ENCODE data around the gene CTBP2.

The CTBP2 gene

DNA sequence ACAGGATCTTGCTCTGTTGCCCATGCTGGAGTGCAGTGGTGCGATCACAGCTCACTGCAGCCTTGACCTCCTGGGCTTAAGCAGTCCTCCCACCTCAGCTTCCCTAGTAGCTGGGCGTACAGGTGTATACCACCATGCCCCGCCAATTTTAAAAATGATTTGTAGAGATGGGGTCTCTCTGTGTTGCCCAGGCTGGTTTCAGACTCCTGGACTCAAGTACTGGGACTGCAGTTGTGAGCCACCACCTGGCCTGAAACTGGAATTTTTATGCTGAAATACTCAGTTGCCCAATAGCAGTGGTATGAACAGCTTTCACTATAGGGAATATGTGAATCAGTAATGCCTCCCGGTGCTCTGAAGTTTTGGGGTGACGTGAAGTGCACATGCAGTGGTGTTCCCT, 210.8 kb downstream of the CTBP2 start:
- no peak overlapping the region for H3K27ac ChIP-seq
- peaks cover 14% of the 10 kb centered on the region for H3K36me3 ChIP-seq
- no peaks in the 10 kb centered on the region for H3K27me3 ChIP-seq (ENCODE audit: insufficient read depth, low read depth, severe bottlenecking)
- DNase-seq: no peak
- H3K9me3 ChIP-seq (ENCODE audit: severe bottlenecking): no peaks in the 10 kb centered on the region
- H3K4me3 ChIP-seq (ENCODE audit: low read depth, low read length): no peak overlapping the region
- TF ChIP-seq, protein P1, sequence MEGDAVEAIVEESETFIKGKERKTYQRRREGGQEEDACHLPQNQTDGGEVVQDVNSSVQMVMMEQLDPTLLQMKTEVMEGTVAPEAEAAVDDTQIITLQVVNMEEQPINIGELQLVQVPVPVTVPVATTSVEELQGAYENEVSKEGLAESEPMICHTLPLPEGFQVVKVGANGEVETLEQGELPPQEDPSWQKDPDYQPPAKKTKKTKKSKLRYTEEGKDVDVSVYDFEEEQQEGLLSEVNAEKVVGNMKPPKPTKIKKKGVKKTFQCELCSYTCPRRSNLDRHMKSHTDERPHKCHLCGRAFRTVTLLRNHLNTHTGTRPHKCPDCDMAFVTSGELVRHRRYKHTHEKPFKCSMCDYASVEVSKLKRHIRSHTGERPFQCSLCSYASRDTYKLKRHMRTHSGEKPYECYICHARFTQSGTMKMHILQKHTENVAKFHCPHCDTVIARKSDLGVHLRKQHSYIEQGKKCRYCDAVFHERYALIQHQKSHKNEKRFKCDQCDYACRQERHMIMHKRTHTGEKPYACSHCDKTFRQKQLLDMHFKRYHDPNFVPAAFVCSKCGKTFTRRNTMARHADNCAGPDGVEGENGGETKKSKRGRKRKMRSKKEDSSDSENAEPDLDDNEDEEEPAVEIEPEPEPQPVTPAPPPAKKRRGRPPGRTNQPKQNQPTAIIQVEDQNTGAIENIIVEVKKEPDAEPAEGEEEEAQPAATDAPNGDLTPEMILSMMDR (IDR thresholded peaks at IDR 0.05; ENCODE audit: low read depth, low read length): no peak

DNA sequence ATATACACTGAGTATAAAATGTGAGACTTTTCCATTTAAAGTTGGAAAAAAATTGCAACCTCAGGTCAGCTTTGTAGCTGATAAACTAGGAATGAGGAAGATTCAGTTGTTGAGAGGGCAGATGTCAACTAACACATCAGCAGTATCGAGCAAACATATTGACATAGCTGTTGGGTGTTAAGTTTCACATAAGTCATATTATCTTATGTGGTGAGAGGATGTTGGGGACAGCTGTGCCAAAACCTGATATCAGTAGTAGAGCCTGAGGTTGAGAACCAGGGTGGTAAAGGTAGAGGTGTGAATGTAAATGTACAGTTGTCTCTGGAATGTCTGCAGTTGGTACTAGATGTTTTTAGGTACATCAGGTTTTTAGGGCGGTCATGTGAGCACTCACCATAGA, 213.4 kb downstream of the CTBP2 start:
- H3K36me3 ChIP-seq: peaks cover 23% of the 10 kb centered on the region
- no peak for DNase-seq

DNA sequence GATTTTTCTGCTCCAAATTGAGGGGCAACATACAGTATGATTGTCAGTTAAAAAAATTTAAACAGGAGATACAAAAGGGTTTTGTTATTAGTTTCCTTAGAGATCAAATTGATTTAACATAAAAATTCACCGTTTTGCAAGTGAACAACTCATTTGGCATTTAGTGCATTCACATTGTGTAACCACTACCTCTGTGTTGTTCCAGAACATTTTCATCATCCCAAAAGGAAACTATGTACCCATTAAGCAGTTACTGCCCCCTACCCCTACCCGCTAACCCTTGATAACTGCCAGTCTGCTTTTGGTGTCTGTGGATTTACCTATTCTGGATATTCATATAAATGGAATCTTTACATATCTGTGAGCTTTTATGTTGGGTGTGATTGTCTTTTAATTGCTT, 215.4 kb downstream of the CTBP2 start:
- Histone ChIP-seq H3K4me3 (ENCODE audit: low read depth, low read length) (no peak overlapping the region), H3K27ac (no peak overlapping the region), H3K9me3 (ENCODE audit: severe bottlenecking) (no peaks in the 10 kb centered on the region), H3K36me3 (peaks cover 19% of the 10 kb centered on the region), H3K27me3 (ENCODE audit: insufficient read depth, low read depth, severe bottlenecking) (no peaks in the 10 kb centered on the region)
- TF ChIP-seq, protein P1 (IDR thresholded peaks at IDR 0.05; ENCODE audit: low read depth, low read length): no peak
- no peak for DNase-seq

More for the DNA sequence above, 213.4 kb downstream of the CTBP2 start:
- no peaks in the 10 kb centered on the region for H3K27me3 ChIP-seq (ENCODE audit: insufficient read depth, low read depth, severe bottlenecking)
- TF ChIP-seq, protein P1 (IDR thresholded peaks at IDR 0.05; ENCODE audit: low read depth, low read length): no peak
- H3K4me3 ChIP-seq (ENCODE audit: low read depth, low read length): no peak overlapping the region
- no peaks in the 10 kb centered on the region for H3K9me3 ChIP-seq (ENCODE audit: severe bottlenecking)
- no peak overlapping the region for H3K27ac ChIP-seq

DNA sequence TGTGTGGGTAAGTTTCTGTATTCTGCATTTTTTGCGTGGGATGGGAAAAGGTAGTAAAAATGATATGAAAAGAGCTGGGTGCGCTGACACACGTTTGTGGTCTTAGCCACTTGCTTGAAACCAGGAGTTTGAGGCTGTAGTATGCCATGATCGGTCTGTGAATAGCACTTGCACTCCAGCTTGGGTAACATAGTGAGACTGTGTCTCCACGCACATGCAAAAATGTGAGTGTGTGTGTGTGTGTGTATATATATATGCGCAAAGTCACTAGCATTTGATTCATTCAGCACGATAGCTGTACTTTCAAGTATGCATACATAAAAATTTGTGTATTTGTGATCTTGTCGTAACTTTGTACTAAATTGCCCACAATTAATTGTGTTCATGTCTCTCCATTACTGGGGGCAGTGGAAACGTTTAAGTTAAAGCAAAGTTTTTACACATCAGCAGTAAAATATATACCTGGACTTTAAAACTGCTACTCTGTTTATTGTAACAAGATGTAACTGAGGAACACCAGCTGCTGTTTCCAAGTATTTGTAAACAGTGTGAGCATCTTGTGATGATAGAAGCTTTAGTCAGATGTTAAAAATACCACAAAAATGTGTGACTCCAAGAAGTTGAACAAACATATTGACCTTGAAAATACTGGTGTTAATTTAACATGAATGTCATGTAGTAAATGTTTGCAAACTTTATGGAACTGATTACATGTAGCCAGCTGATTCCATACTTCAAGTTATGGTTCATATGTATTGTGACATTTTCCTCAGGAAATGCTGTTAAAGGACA, 216.9 kb downstream of the CTBP2 start:
- no peaks in the 10 kb centered on the region for H3K9me3 ChIP-seq (ENCODE audit: severe bottlenecking)
- DNase-seq: no peak
- TF ChIP-seq, protein P1 (IDR thresholded peaks at IDR 0.05; ENCODE audit: low read depth, low read length): no peak
- H3K27ac ChIP-seq: no peak overlapping the region
- no peaks in the 10 kb centered on the region for H3K27me3 ChIP-seq (ENCODE audit: insufficient read depth, low read depth, severe bottlenecking)
- H3K4me3 ChIP-seq (ENCODE audit: low read depth, low read length): no peak overlapping the region
- H3K36me3 ChIP-seq: peaks cover 19% of the 10 kb centered on the region

DNA sequence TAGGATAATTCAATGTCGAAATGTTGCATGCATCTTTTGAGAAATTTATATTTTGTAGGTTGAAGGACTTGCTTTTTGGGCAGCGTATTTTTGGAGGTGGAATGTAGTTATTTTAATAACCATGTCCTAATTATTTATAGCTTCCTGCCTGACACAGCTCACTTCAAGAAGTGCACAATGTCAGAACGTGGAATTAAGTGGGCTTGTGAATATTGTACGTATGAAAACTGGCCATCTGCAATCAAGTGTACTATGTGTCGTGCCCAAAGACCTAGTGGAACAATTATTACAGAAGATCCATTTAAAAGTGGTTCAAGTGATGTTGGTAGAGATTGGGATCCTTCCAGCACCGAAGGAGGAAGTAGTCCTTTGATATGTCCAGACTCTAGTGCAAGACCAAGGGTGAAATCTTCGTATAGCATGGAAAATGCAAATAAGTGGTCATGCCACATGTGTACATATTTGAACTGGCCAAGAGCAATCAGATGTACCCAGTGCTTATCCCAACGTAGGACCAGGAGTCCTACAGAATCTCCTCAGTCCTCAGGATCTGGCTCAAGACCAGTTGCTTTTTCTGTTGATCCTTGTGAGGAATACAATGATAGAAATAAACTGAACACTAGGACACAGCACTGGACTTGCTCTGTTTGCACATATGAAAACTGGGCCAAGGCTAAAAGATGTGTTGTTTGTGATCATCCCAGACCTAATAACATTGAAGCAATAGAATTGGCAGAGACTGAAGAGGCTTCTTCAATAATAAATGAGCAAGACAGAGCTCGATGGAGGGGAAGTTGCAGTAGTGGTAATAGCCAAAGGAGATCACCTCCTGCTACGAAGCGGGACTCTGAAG, 217.8 kb downstream of the CTBP2 start:
- Histone ChIP-seq H3K9me3 (ENCODE audit: severe bottlenecking) (no peaks in the 10 kb centered on the region), H3K4me3 (ENCODE audit: low read depth, low read length) (no peak overlapping the region), H3K36me3 (peaks cover 16% of the 10 kb centered on the region), H3K27me3 (ENCODE audit: insufficient read depth, low read depth, severe bottlenecking) (no peaks in the 10 kb centered on the region), H3K27ac (no peak overlapping the region)
- no peak for DNase-seq
- TF ChIP-seq, protein P1 (IDR thresholded peaks at IDR 0.05; ENCODE audit: low read depth, low read length): no peak

Data from WERI-Rb-1 (cell line).